HG03432 (cell line): ENCODE measurements around the gene SIGLEC7.

Source experiments
- ATAC-seq: cut with Tn5 transposase; IDR thresholded peaks from one replicate; pipeline ENCODE4 v1.9.1; 2021; ENCODE audit warnings: mild to moderate bottlenecking, moderate library complexity; ENCODE audit not compliant: unreplicated experiment

The SIGLEC7 gene

GRCh38 chr19:51116736-51117286 is 25.3 kb upstream of the SIGLEC7 start:
- ATAC-seq = no peak

- no peak for ATAC-seq
Observed at GRCh38 chr19:51119101-51119500, 23.0 kb upstream of the SIGLEC7 start.

- ATAC-seq = no peak
Observed at GRCh38 chr19:51119611-51120010, 22.5 kb upstream of the SIGLEC7 start.

- ATAC-seq = no peak
Observed at GRCh38 chr19:51120160-51120559, 21.9 kb upstream of the SIGLEC7 start.

DNA sequence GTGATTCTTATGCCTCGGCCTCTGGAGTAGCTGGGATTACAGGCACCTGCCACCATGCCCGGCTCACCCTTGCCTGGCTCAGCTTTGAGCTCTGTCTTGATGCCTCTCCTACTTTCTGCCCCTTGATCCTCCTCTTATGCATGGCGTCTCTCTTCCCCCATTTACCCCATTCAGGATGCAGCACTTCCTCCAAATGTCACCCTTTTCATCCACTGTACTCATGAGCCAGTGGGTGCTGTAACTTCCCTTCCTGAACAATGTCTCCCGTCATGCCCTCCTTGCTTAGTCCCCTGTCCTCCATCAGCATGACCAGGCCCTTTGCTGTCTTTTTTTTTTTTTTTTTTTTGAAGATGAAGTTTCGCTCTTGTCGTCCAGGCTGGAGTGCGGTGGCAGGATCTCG is 20.8 kb upstream of the SIGLEC7 start:
- ATAC-seq = no peak

DNA sequence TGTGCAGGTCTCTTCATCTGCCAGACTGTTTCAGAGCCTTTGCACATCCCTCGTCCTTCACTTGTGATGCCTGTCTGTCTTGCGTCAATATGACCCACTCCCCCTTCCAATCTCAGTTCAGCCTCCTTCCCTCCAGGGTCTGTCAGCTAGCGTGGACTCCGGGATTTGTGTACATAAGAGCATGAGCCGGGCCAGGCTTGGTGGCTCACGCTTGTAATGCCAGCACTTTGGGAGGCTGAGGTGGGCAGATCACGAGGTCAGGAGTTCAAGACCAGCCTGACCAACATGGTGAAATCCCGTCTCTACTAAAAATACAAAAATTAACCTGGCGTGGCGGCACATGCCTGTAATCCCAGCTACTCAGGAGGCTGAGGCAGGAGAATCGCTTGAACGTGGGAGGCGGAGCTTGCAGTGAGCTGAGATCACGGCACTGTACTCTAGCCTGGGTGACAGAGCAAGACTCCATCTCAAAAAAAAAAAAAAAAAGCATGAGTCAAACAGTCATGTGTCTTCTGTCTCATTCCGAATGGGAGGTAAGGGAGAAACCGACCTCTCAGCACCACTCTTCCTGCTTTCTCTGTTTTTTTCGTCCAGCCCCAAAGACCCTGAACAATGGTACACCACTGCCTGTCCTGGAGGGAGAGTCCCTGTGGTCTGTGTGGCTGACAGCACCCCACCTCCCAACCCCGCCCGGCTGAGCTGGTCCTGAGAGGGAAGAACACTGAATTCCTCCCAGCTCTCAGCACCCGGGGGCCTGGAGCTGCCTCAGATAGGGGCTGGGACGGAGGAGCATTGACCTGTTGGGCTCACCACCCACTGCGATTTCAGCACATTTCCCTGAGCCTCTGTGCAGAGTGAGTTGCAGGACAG is 19.8 kb upstream of the SIGLEC7 start:
- ATAC-seq = no peak

- ATAC-seq = no peak
Observed at GRCh38 chr19:51123381-51123800, 18.7 kb upstream of the SIGLEC7 start.

GRCh38 chr19:51123802-51124201 is 18.3 kb upstream of the SIGLEC7 start:
- ATAC-seq = no peak

DNA sequence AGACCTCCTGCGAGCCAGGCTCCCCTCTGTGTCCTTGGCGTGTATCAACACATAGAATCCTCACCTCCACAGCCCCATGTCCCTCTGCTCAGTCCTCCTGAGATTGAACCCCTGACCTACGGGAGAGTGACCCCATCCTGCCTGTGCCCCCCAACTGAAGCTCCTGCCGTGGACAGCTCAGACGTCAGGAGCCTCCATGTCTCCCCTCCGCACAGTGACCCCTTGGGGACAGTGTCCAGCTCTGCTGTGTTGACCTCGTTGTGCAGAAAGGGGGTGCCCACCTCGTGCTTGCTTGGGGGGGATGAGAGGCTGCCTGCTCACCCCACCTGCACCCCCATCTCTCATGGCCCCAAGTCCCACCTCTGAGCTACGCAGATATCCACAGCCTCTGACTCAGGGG is 17.9 kb upstream of the SIGLEC7 start:
- no peak for ATAC-seq

DNA sequence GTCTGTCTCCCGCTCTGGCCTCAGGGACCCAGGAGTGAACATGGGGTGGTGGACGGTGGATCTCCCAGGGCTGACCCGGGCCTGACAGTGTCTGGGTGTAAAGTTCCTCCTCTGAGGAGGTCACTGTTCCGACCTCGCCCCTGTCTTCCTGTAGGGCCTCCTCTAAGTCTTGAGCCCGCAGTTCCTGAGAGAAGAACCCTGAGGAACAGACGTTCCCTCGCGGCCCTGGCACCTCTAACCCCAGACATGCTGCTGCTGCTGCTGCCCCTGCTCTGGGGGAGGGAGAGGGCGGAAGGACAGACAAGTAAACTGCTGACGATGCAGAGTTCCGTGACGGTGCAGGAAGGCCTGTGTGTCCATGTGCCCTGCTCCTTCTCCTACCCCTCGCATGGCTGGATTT is 17.4 kb upstream of the SIGLEC7 start, which contains the start of gene SIGLEC9:
Gene SIGLEC9, plus strand, starts transcription at position 178 of the 400 bp plus-strand sequence. Its CDS starts 69 bp downstream, at position 247.
- ATAC-seq = no peak

DNA sequence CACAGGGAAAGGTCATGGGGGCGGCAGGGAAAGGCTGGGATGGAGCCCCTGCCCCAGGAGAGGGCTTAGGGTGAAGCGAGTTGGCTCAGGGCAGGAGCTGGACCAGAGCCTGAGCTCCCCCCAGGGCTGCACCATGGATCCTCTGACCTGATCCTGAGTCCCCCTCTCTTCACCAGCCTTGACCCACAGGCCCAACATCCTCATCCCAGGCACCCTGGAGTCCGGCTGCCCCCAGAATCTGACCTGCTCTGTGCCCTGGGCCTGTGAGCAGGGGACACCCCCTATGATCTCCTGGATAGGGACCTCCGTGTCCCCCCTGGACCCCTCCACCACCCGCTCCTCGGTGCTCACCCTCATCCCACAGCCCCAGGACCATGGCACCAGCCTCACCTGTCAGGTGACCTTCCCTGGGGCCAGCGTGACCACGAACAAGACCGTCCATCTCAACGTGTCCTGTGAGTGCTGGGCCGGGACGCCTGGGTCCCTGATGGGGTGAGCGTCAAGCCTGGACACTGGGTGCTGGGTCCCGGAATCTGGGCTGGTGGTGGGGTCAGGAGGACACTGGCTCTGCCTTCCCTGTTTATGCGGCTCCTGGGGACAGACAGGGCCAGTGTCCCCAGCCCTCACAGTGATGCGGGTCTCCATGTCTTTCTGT is 16.6 kb upstream of the SIGLEC7 start:
- ATAC-seq = no peak

- no peak for ATAC-seq
Observed at GRCh38 chr19:51127032-51127431, 15.1 kb upstream of the SIGLEC7 start.

DNA sequence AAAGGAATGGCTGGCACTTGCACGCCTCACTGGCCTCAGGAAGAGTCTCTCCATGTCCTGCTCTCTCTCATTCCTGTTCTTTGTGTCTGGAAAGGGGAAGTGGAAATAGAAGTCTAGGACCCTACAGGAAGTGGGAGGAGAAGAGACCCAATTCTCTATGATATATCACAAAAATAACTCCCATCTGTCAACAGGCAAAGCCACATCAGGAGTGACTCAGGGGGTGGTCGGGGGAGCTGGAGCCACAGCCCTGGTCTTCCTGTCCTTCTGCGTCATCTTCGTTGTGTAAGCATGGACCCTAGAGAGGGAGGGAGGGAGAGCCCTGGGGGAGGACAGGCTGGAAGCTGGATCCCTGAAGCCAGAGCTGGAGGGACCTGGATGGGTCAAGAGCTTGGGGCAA is 14.3 kb upstream of the SIGLEC7 start:
- no peak for ATAC-seq

DNA sequence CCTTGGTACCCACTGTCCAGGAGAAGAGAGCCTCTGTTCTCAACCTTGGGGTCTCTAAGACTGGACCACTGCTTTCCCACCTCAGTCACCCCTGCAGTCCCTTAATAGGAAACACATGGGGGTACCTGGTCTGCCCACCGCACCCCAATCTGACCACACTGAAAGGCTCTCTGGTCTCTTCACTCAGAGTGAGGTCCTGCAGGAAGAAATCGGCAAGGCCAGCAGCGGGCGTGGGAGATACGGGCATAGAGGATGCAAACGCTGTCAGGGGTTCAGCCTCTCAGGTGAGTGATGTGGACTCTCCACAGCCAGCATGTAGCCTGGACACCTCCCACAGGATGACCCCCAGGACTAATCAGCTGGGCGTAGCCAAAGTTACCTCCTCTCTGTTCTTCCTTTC is 13.9 kb upstream of the SIGLEC7 start:
- no peak for ATAC-seq

GRCh38 chr19:51129716-51130115 is 12.4 kb upstream of the SIGLEC7 start:
- ATAC-seq = no peak

- ATAC-seq = no peak
Observed at GRCh38 chr19:51131780-51132680, 10.1 kb upstream of the SIGLEC7 start.

- ATAC-seq = no peak
Observed at GRCh38 chr19:51135004-51135403, 7.1 kb upstream of the SIGLEC7 start.

- no peak for ATAC-seq
Observed at GRCh38 chr19:51135986-51136762, 5.9 kb upstream of the SIGLEC7 start.

DNA sequence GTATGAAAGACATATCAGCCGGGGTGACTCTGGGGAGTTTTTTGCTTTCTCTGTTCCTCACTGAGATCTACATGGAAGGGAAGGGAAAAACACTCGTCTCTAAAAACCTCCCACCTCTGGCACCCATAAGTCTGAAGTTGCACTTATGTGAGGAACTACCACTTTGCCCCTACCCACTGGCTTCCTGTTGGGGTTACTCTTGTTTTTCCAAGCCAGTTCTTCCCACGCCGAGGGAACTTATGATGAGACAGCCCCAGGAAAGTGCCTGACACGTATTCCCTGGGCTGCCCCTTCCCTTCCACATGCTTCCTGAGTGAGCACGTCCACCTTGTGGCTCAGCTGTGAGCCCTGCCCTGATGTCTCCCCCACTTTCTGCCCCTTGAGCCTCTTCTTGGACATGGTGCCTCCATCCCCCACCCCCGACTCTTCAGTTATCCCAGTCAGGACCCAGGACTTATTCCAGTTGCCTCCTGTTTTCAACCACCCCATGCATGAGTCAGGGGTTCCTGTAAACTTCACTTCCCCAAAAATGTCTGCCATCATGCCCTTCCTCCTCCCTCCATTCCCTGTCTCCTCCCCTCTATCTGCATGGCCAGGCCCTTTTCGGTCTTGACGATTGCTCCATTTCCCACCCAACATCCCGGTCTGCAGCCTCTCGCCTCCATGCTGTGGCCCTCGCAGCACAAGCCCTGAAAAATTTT is 5.1 kb upstream of the SIGLEC7 start:
- ATAC-seq = no peak
